UCSD-AML1 (cell line): ENCODE results near the gene KYAT1.
"Not testable (repeated sequence)": the region's sequence is repeated elsewhere in the genome, so short reads cannot be mapped to it uniquely, and the experiment has no call there.

Experiments used
- DNase-seq: peaks from one replicate; lab custom pipeline; 2025; ENCODE audit not compliant: unreplicated experiment; lab: John Stamatoyannopoulos, UW

KYAT1 gene

DNA sequence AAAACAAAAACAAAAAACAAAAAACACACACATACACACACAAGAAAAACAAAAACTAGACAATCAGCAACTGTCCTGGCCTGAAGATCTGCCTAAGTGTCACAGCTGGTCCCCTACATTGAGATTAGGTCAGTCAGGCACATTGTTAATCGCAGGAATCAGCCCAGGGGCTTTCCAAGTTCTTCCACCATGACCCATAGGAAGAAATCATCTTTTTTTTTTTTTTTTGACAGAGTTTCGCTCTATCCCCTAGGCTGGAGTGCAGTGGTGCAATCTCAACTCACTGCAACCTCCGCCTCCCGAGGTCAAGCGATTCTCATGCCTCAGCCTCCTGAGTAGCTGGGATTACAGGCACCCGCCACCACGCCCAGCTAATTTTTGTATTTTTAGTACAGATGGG is 38.6 kb downstream of the KYAT1 start:
- DNase-seq, result not testable (repeated sequence)

DNA sequence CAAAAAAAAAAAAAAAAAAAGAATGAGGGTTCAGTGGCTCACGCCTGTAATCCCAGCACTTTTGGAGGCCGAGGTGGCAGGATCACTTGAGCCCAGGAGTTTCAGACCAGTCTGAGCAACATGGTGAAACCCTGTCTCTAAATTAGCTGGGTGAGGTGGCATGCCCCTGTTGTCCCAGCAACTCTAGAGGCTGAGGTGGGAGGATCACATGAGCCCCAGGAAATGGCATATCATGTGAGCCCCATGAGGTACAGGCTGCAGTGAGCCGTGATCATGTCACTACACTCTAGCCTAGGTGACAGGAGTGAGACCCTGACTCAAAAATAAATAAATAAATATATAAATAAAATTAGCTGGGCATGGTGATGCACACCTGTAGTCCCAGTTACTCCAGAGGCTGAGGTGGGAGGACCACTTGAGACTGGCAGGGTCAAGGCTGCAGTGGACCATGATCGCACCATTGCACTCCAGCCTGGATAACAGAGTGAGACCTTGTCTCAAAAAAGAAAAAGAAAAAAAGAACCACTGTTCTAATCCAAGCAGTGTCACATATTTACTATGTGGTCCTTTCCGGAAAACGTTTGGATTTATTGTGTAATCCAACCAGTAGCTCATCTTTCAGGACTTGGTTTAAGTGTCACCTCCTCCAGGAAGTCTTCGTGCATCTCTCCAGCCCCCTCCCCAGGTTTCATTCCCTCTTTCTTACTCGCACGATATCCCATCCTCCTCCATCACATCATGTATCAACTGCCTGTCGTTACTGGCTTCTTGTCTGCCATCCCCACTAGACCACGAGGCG is 39.9 kb downstream of the KYAT1 start:
- no peak for DNase-seq

GRCh38 chr9:128840524-128840923 is 41.2 kb downstream of the KYAT1 start:
- no peak for DNase-seq

GRCh38 chr9:128838338-128838737 is 43.4 kb downstream of the KYAT1 start:
- DNase-seq, result no peak

GRCh38 chr9:128836509-128837145 is 45.1 kb downstream of the KYAT1 start:
- DNase-seq, result no peak

GRCh38 chr9:128835246-128836210 is 46.2 kb downstream of the KYAT1 start:
- no peak for DNase-seq

DNA sequence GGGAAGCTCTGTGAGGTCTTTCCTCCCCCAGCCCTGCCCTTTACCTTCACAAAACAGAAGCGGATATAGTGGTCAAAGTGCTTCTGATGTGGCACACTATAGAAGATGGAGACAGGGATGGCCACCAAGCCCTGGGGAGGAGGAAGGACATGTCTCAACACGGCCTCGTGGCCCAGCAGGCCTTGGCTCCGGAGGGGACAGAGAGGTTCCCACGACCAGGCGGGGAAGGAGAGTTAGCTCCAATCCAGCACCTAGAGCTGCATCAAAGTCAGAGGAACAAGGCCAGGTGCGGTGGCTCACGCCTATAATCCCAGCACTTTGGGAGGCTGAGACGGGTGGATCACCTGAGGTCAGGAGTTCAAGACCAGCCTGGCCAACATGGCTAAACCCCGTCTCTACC is 48.1 kb downstream of the KYAT1 start:
- DNase-seq, result no peak

DNA sequence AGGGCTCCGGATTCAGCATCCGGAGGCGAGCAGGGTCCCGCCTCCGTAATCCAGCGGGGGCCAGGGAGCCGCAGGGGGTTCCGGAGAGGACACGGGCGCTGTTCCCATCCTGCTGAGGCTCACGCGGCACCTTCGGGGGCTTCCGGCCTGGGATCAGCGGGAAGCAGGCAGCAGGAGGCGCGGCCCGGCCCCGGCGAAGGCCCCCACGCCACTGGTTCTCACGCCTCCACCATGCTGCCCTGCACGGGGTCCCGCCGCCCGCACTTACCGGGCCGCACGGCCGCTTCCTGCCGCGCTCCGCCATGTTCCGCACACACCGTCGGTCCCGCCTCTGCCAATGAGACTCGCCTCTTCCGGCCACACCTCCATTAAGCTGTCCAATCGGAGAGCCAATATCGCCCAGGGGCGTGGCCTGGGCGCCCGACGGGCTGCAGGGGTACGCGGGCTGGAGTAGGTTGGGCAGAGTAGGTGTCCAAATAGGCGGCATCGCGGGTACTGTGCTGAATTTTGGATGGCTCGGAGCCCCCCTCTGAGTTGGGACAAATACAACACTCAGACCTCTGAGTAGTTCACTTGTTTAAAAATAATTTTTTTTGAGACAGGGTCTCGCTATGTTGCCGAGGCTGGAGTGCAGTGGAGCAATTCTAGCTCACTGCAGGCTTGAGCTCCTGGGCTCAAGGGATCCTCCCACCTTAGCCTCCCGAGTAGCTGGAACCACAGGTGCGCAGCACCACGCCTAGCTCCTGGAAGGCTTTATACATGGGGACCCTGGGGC is 52.1 kb downstream of the KYAT1 start, which contains the start of gene SPOUT1:
TSS of gene SPOUT1 (minus strand) at position 318 of the 775 bp plus-strand sequence. CDS start at position 304, 14 bp downstream.
- peak; percentile 93 for DNase-seq

DNA sequence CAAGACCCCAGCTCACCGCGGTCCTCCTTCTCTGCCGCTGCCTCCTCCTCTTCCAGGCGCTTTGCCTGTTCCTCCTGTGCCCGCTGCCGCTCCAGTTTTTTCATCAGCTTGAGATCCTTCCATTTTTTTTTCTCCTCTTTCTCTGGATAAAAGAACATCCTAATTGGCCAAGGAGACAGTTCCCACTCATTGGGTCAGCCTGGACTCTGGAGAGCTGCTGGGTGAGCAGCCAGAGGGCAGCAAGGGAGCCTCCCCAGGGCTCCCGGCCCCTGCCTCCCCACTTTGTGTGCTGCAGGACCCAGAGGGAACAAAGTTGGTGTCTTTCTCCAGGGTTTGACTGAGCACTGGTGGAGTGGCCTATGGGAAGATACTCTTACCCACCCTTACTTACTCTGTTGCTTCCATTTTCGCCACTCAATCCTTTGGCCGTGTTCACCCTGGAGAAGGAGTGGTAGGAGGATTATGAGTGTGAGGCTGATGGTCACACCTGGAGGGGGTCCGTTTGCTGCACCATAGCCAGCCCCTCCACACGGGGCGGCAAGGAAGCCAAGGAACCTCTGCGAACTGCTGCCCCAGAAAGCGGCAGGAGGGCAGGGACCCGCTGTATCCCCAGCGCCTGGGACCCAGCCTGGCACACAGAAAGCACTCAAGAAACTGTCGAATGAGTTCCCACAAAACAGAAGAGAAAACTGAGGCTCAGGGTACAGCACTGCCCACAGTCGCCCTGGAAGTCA is 52.9 kb downstream of the KYAT1 start:
- DNase-seq, result no peak

- DNase-seq, result no peak
Measured at GRCh38 chr9:128828267-128828666, 53.5 kb downstream of the KYAT1 start.

- DNase-seq, result no peak
Measured at GRCh38 chr9:128825923-128826700, 55.6 kb downstream of the KYAT1 start.

DNA sequence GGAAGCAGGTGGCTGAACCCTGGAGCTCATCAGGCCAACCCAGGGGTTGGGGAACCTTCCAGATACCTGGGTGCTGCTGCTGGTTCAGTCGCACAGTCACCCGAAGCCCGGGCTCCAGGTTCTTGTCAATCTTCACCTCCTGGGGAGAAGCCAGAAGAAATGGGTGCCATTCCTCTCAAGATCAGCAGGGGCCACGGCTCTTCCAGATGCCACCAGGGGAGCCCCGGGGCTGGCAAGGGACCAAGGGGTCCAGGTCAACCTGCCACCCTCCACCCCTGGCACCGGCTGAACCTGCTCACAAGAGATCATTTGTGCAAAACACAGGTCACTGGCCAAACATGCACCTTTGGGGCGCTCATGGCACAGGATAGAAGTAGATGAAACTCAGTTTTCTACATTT is 56.8 kb downstream of the KYAT1 start:
- no peak for DNase-seq

- no peak for DNase-seq
Measured at GRCh38 chr9:128823903-128824406, 57.8 kb downstream of the KYAT1 start.

DNA sequence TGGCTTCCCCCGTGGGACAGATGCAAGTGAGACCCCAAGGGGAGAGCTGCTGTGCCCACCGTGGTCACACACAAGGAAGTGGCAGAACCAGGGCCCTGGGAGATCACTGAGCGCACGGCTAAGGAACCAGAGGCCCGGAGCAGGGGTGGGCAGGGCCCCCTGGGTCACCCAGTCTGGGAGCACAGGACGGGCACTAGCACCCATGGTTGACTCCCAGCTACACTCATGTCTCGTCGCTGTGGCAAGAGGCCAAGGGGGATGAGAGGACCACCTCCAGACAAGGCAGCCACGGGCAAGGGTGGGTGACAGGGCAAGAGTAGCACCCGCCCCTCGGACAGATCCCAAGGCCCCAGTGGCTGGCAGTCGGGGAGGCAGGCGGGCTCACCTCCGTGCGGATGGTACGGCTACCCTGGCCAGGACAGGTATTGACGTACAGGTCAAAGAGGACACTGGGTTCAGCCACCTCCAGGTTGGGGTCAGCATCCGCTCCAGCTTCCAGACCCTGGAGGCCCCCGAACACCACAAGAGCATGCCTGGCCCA is 58.3 kb downstream of the KYAT1 start:
- no peak for DNase-seq

GRCh38 chr9:128822407-128823042 is 59.2 kb downstream of the KYAT1 start:
- DNase-seq, result no peak

GRCh38 chr9:128821584-128822406 is 60.0 kb downstream of the KYAT1 start:
- DNase-seq, result no peak
